GM19239 (cell line): ENCODE results near the gene SLC9A9.

Experiments
- DNase-seq: peaks from one replicate; pipeline ENCODE4 v3.0.0; 2011; ENCODE audit warnings: low spot score; ENCODE audit not compliant: insufficient read length
- FAIRE-seq: peaks from 2 replicates; lab custom pipeline; 2011; peaks lifted over from hg19 to GRCh38; lab: Jason Lieb, UNC

Gene SLC9A9

DNA sequence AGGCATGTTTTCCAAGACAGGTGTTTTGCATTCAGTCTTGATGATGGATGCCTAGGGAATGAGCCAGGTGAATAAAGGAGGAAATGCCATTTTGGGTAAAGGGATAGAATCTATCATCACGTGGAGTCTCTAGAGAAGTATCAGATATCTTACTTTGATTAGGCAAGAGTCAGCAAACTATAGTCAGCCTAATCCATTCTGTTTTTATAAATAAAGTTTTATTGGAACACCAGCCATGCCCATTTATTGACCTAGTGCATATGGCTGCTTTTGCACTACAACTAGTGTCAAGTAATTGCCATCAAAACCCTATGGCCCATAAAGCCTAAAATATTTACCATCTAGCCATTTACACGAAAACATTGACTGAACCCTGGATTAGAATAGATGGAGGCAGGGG, 231.2 kb downstream of the SLC9A9 start:
- DNase-seq (no peak), FAIRE-seq (no peak)

GRCh38 chr3:143613226-143613625, 235.0 kb downstream of the SLC9A9 start:
- no peak for FAIRE-seq

GRCh38 chr3:143612541-143612940, 235.7 kb downstream of the SLC9A9 start:
- no peak for FAIRE-seq

More at GRCh38 chr3:143613226-143613625, 235.0 kb downstream of the SLC9A9 start:
- no peak for DNase-seq

GRCh38 chr3:143608966-143609365, 239.3 kb downstream of the SLC9A9 start:
- no peak for DNase-seq
- FAIRE-seq = no peak

More at GRCh38 chr3:143612541-143612940, 235.7 kb downstream of the SLC9A9 start:
- DNase-seq = no peak

DNA sequence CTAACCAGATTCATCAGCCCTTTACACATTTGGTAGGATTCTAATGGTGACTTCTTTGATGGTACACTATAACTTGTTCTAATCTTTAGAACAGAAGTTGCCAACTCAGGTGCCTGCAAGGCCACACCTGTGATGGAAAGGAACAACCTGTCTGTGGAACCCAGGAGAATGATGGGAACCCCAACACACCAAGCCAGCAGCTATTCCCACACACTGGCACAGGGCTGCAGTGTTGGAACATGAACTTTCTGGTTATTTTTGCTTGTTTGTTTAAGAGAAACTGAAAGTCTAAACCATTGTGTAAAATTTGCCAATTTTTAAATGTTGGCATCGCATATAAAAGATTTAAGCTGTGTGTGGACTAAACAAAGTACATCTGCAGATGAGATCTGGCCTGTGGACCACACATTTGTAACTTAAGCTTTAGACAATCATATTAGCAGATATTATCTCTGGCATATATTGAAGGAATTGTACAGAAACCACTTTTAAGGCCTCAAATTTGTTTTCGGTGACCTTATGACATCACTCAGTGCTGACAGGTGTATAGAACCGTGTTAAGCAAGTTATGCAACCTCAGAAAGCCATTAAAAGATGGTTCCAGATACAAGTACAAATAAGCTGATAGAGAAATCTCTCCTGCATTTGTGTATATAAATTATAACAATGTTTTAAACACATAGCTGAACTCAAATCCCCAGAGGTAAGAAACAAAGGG, 242.9 kb downstream of the SLC9A9 start:
- no peak for DNase-seq
- FAIRE-seq = no peak

DNA sequence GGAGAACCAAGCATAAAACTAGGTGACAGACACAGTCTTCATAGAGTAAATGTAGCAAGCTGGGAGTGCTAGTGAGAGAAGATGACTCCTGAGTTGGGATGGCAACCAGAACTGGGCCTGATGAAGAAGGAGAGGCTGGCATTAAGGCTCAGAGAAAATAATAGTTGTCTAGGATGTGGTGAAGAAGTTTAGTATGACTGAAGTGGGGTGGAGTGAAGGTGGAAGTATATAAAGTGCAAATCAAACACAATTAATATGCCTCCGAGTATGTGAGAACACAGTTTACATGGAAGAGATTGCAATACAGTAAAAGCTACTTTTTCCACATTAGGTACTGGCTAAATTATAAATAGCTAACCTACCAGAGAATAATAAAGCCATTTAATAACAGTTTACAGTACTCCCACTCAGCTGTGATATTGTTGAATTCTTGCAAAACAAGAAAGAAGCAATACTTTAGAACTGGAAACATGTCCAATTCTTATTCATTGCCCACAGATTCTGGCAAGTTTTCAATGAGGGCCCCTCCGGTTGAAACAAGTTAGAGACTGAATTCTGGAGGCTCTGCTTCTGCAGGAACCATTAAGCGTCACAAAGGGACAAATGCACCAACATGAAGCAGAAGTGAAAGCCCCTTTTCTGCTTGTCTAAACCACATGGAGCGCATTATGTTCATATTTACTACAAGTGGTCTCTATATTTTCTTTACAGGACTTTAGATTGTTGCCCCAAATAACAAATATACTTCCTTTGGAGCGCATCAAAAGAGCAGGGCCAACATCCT, 243.7 kb downstream of the SLC9A9 start:
- DNase-seq = no peak
- FAIRE-seq = peak; percentile 47

DNA sequence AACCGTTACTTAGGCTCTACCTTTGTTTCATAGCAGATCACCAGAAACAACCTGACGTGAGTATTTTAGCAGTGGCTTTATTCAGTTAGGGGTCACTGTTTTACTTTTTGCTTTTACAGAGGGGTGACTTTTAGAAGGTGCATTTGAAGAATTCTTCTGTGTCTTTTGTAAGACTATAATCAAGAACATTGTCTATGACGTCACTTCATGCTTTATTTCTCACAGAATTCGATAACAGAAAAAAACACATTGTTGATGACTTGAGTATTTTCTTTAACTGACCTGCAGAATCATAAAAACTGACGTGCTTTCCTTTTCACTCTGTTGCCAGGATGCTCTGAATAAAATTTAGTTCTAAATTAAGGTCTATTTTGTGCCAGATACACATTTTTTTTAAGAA, 244.5 kb downstream of the SLC9A9 start:
- no peak for DNase-seq
- FAIRE-seq = no peak

DNA sequence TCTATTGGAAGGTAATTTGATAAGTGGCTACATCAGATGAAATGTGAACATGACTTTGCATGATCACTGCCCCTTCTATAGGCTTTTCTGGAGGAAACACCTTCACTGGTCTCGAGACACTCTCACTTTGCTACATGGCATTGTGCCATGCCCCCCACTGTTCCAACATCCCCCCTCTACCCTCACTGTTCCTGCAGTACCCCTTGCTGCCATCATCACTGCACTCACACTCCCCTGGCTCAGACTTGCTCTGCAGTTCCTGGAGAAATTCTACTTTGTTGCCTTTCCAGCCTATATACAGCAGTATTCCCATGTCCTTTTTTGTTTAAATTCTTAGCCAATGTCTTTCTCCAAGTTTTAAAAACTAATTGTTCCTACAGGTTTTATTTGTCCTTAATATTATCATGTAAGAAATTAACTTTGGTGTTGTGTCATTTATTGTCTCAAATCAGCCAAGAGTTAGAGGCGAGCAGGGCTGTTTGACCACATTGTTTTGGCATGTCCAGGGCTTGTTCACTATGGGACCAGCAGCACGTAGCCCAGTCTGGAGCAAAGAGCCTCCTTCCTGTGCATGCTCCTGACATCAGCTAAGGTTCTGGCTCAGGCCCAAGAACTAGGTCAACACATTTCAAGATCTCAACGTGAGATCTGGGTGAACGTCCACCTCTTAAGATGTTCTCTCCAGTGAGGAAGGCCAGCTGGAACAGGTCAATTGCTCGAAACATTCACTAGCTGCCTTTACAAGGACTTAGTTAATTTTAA, 246.4 kb downstream of the SLC9A9 start:
- no peak for FAIRE-seq
- DNase-seq = no peak

- DNase-seq (no peak), FAIRE-seq (no peak)
These were observed 247.2 kb downstream of the SLC9A9 start for GRCh38 chr3:143600756-143601718.

GRCh38 chr3:143597774-143598652, 250.3 kb downstream of the SLC9A9 start:
- FAIRE-seq = no peak
- no peak for DNase-seq

DNA sequence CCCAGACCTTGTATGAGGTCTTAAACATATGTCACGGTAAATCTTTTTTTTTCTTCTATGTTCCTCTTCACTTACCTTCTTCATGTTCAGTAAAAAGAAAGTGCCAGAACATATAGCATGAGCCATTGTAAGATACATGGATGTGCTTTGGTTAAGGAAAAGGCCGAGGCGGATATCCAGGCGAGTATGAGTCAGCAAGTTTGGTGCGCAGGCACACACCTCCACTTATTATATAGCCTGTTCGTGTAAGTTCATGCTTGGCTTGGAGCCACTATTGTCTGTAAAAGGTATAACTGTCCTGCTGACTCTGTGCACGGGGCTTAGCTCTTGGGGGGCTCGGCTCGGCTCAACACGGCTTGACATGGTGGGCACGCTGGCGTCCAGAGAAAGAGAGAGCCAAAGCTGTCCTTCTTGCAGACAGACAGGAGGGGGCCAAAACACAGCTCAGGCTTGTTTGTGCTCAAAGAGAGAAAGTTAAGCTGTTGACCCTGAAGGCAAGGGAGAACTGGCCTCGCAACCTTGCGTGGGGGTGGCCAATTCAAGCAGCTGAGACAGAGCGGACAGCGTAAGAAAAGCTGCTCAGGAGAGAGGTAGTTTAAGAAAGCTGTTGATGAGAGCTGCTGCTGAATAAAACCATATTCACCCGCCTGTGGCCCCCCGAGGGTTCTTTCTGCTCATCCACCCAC, 251.2 kb downstream of the SLC9A9 start:
- no peak for DNase-seq
- no peak for FAIRE-seq

GRCh38 chr3:143595456-143596077, 252.7 kb downstream of the SLC9A9 start:
- DNase-seq (peak; percentile 16), FAIRE-seq (peak; percentile 35)

DNA sequence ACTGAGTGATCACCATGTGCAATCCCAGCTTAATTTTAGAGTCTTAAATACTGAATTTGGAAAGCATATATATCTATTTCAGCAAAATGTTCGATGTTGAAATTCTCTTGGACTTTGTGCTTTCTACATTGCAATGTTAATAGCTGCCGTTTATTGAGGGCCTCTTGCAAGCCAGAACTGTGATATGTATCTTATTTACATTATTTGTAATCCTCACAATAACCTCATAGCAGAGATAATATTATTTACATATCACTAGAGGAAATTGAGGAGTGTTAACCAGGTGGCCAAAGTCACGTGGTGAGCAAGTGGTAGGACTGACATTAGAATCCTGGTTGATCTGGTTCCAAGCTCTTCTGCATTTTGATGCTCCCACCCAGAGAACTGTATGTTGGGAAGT, 254.1 kb downstream of the SLC9A9 start:
- FAIRE-seq (no peak), DNase-seq (no peak)

GRCh38 chr3:143590660-143591059, 257.6 kb downstream of the SLC9A9 start:
- FAIRE-seq (no peak), DNase-seq (no peak)

DNA sequence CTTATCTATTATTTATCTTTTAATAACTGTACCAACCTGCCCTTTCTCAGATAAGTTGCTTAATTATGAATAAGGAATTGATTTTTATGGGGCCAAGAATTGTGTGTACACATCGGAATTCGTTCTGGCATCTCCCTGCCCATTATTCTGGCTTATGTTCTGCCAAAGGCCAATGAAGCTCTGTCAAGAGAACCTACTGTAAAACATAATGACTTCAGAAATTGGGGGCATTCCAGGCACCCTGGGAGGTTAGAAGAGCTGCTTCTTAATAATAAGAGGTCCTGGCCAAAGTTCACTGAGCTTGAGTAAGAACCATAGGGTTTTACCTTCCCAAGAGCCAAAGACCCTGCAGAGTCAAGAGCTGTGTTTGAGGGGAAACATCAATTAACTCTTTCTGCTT, 261.7 kb downstream of the SLC9A9 start:
- DNase-seq = no peak
- FAIRE-seq = no peak

GRCh38 chr3:143585720-143586456, 262.4 kb downstream of the SLC9A9 start:
- peak; percentile 82 for FAIRE-seq
- DNase-seq = no peak

DNA sequence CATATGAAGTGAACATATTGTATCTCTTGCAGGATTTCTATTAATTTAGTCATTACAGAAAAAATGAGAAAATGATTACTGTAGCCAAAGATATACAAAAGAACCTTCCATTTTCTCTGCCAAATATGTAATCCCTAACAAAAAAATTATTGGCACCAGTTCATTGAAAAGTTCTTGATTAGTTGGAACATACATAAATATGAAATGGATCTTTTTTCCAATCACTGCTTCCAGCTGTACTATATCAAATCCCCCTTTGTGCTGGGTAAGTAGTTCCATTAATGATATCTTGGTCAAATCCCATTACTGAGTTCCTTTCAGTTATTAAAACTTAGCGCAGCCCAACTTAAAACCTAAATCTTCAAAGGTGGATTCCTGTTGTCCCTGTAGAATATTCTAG, 263.8 kb downstream of the SLC9A9 start:
- no peak for FAIRE-seq
- DNase-seq = no peak
